GM12891 (cell line): ENCODE measurements around the gene POLN.

ENCODE experiments used
- DNase-seq: peaks from one replicate; pipeline ENCODE4 v3.0.0; 2011; ENCODE audit warnings: low spot score; ENCODE audit not compliant: insufficient read length
- FAIRE-seq: peaks from 2 replicates; lab custom pipeline; 2011; peaks lifted over from hg19 to GRCh38; lab: Jason Lieb, UNC
- PAX5 ChIP-seq: IDR thresholded peaks from 2 replicates; pipeline ENCODE4 v1.6.1; 2011; ENCODE audit warnings: low read length, moderate library complexity, mild to moderate bottlenecking; ENCODE audit not compliant: insufficient read depth, severe bottlenecking
- POLR2A ChIP-seq: IDR thresholded peaks from 2 replicates; pipeline ENCODE4 v1.6.1; 2011; ENCODE audit warnings: low read depth, low read length, control low read depth
- POLR2AphosphoS5 ChIP-seq: IDR thresholded peaks from 2 replicates; pipeline ENCODE4 v1.6.1; 2011; ENCODE audit warnings: low read depth, low read length, control low read depth
- POU2F2 ChIP-seq: IDR thresholded peaks from 2 replicates; pipeline ENCODE4 v1.6.1; 2011; ENCODE audit warnings: low read depth, mild to moderate bottlenecking, control low read depth, low read length, moderate library complexity
- SPI1 ChIP-seq: IDR thresholded peaks from 2 replicates; pipeline ENCODE4 v1.6.1; 2011; ENCODE audit warnings: low read depth, low read length, control low read depth
- TAF1 ChIP-seq: IDR thresholded peaks from 2 replicates; pipeline ENCODE4 v1.6.1; 2011; ENCODE audit warnings: low read depth, low read length, control low read depth

POLN gene

DNA sequence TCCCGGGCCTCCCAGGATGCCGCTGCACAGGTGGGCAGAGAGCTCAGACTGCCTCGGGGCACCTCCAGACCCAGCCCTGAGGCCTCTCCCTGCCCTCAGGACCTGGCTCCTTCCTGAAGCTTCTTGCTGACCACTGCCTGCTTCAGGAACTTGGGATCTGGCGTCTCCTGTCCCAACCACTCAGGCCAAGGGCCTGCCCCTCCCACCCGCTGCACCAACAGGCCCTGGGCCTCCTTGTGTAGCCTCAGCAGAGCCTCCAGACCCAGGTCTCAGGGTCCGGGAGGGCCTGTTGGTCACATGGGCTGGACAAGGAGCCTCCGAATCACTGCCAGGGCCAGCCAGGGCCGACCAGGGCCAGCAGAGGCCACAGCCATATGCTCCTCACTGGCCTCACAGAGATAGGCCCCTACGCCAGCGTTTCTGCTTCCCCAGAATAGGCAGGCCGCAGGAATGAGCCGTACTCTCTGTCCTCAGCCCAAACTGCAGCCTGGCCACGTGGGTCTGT is 17.2 kb upstream of the POLN start:
- DNase-seq (no peak), FAIRE-seq (no peak)
- TF ChIP-seq POU2F2 (no peak), PAX5 (no peak), POLR2AphosphoS5 (no peak), POLR2A (no peak), SPI1 (no peak), TAF1 (no peak)

DNA sequence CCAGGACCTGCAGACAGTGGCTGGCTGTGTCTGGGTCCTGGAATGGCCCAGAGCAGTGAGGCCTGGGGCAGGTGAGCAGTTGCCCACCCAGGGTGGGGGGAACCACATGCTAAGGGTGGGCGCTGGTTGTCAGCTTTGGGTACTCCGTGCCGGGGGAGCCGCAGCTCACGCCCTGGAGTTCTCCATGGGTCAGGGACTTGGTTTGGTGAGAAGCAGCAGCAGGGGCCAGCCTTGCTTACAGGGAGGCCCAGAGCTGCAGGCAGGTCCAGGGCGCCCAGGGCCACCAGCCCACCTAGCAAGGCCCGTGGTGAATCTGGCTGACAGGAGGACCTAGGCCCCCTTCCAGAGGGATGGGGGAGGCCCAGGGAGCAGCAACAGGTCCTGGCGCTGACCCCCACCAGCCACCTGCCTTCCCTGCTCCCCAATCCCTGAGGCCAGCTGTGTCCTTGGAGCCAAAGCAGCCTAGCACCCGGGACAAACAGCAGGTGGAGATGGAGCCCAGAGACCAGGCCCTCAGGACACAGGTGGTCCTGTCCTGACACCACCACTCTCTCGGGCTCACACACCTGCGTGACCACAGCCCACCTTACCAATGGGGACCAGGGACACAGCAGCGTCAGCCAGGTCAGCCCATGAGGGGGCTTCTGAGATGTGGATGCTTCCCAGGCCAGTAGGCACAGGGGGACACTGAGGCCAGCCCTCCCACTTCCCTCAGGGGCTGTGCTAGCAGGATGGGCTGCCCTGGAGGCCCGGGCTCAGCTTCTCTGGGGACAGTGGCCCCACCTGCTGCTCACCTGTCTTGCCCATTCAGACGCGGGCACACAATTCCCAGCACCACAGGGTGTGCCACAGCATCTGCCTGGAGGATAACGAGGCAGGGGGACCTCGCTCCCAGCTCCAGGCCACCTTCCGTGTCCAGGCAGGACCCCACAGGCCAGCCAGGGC is 16.4 kb upstream of the POLN start:
- TF ChIP-seq TAF1 (no peak), PAX5 (no peak), POU2F2 (no peak), POLR2A (no peak; the same call in 1 of the 2 replicates), POLR2AphosphoS5 (no peak), SPI1 (no peak)
- FAIRE-seq (no peak), DNase-seq (no peak)

DNA sequence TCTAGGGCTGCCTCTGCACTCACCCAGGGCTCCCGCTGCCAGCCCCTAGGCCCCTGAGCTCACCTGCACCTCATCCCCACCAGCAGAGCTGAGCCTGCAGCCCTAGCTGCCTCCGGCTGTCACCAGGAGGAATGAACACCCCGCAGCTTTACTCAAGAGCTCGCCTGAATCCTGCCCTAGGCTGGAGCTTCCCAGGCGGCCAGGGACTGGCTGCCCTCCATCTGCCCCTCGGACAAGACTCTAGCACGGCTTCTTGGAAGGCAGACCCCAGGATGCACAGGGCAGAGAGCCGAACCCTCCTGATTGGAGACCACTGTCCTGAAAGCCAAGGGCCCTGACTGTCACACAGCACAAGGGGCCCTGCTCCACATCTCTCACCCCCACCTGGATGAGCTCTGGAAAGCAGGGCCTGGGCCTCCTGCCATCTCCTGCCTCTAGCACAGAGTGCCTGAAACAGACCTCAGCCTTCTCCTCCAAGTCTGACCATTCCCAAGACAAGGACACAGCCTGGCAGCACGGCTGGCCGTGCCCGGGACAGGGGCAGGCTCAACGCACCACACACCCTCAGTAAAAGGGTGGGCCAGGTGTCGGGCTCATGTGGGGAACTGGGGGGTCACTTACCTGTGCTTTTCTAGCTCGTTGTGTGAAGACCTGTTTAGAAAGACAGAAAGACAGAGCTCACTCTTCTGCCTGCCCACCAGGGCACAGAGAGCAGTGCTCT is 15.6 kb upstream of the POLN start:
- FAIRE-seq: no peak
- no peak for TF ChIP-seq TAF1
- no peak for TF ChIP-seq POU2F2
- no peak for DNase-seq

DNA sequence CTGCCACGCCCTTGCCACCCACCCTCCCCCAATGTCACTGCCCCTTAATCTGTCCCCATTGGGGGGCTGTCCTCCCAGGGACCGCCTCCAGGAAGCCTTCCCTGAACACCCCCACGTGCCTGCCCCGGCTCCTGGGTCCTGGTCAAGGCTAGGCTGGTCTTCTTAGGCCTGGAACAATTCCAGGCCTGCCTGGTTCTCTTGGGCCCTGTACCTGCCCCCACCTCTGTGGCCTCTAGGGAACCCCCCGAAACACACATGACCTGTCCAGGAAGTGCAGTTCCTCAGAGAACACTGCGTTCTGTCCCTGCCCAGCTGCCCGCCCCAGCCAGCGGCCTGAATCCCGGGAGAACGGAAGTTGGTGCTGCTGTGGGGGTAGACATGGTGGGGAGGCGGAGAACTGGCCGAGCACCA is 14.9 kb upstream of the POLN start:
- FAIRE-seq (no peak), DNase-seq (peak; percentile 5)
- TF ChIP-seq SPI1 (peak; percentile 15; the same call in 1 of the 2 replicates), PAX5 (no peak)

DNA sequence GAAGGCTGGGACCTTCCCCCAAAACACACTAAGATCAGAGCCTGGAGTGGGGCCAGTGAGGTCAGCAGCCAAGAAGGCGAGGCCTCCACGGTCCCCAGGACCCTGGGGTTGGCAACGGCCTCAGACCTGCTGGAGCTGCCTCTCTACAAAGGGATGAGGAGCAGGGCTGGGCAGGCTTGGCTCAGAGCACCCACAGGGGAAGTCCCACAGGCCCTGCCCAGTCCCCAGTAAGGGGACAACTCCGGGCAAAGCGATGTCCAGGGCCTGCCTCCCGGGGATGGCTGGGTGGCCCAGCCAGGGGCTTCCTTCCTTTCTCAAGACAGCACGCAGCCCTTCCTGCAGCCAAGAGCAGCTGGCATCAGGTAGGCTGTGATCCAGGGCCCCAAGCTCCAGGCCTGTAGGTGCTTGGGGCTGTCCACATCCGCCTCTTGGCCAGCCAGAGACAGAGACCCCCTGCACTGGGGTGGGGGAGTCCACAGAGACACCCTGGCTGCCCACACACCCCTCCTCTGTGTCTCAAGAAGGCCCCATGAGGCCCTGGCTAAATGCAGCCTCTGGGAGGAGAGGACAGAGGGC is 14.3 kb upstream of the POLN start:
- FAIRE-seq (no peak), DNase-seq (peak; percentile 4)
- TF ChIP-seq SPI1: no peak
- TF ChIP-seq TAF1: no peak
- TF ChIP-seq POLR2AphosphoS5: no peak
- no peak for TF ChIP-seq POLR2A
- TF ChIP-seq POU2F2: no peak
- TF ChIP-seq PAX5: no peak

DNA sequence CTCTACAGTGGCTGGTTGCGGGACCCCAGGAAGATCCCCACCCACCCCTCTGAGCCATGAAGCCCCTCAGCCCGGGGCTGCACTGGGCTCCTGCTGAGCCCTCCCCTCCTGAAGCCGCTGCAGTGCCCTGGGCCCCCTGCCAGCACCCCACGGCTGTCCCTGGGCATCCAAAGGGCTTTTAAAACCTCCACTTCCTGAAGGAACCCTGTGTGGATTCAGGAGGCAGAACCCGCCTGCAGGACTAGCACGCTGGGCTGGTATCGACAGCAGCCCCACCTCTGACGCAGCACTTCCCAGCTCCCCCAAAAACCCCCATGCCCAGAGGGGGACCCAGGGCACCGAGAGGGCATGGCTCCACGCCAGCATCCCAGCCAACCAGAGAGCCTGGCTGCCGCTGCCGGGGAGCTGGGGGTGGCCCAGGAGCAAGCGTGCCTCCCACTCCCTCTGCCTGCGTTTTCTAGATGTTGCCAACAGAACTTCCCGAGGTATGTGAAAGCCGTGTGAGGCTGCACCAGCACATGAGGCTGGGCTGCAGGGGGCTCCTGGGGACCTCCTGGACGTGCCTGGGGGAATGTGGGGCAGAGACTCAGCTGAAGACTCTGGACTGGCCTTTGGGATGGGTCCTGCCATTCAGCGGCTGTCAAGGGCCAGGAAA is 13.7 kb upstream of the POLN start:
- TF ChIP-seq POLR2A (no peak), POU2F2 (no peak), POLR2AphosphoS5 (no peak), TAF1 (no peak), SPI1 (no peak), PAX5 (no peak)
- FAIRE-seq: no peak
- DNase-seq: peak; percentile 6

DNA sequence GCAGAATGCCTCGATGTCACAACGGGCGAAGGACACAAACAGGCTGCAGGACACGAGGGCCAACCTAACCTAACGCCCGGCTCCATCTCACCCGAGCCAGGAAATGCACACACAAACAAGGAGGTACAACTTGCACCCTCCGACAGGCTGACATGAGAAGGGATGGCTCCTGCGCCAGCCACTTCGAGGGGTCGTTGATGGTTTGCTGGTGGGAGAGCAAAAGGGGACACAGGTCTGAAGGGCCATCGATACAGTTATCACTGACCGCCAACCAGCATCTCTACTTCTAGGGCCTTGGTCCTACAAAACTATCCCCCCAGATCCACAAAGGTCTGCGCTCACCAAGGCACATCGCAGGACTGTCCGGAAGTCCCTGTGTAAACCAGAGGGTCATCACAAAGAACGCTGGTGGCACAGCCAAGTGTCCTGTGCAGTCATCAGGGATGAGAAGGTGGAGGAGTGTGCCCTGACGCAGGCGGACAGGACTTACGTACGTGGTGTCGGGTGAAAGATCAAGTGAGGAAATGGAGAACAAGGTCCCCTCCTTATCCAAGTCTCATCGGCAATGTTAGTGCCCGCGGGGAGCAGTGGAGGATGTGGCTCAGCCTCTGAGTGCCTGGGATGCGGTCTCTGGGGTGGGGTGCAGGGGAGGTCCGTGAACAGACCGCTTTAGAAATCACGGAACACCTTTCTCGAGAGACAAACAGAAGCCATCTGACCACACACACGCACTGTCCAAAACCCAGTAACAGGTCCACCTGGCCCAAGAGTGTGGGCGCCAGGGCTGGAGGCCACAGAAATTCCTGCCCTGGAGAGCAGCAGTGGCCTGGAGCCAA is 13.0 kb upstream of the POLN start:
- no peak for TF ChIP-seq TAF1
- DNase-seq (no peak), FAIRE-seq (no peak)

DNA sequence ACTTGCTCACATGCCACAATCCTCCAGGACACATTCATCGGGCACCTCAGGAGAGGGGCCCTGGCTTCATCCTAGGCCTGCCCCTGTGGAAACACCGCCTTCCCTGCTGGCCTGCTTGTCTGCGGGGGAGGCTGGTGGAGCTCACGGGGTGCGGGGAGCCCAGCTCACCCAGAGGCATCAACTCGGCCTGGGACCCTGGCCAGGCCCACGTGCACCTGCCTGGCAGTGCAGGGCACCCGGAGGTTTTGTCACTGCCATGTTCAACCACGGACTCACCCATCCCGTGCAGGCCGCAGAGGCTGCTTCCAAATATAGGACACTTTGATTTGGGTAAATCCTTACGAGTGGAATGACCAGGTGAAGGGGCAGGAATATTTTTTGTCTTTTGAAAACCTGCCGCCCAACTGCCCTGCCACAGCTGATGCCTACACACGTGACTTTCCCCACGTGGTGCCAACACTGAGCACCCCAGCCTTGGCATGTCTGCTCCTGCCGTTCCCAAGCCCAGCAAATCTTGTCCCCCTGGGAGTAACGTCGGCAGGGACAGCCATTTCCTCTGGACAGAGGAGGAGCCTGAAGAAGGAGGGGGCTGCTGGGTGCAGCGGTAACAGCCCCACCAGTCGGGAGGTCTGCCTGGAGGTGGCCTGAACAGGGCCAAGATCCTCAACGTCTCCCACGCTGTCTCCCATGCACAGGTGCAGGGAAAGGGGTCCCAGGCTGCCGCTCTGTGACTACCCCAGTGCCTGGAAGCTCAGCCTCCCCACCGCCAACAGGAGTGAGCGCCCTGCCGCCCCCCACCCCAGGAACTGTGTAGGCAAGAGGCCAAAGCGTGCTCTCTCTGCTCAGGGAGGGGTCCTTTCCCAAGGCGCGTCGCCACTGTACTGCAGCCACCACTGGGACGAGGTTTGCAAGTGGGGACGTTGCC is 11.5 kb upstream of the POLN start:
- no peak; the same call in 1 of the 2 replicates for TF ChIP-seq POLR2A
- TF ChIP-seq POU2F2: no peak
- no peak for TF ChIP-seq SPI1
- no peak for TF ChIP-seq TAF1
- TF ChIP-seq PAX5: no peak
- TF ChIP-seq POLR2AphosphoS5: no peak
- FAIRE-seq: no peak

More for the DNA sequence above, 11.5 kb upstream of the POLN start:
- DNase-seq: peak; percentile 14
